ENCODE data around the gene HNRNPUL1. TPM values are rescaled to one million over a fixed set of nuclear protein-coding genes. Genes with fewer than 3 reads are reported as not detected.

HNRNPUL1 gene
- total RNA-seq, 1 experiment from 2014 or later, result 201 TPM

DNA sequence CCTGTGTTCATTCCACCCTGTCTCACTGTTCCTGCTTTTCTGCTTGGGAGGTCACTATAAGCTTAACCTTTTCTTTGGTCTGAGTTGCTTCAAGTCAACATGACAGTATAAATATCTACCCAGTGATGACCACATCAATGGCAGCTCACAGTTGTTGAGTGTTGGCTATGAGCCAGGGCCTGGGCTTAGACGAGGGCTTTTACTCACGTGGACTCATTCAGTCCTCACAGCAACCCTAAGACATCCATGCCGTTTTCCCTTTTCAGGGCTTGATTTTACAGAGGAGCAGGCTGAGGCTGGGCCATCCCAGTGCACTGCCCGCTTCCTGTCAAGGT lies 35.5 kb downstream of the HNRNPUL1 start:
- H3K4me1 ChIP-seq (ENCODE audit: control insufficient read depth in 1 of 2, insufficient read depth in 2 of 2, low read length in 2 of 2), result no peaks in the 10 kb centered on the region
- ChIA-PET POLR2A (no interaction called here), CTCF (interaction anchor here (1.4 kb wide), 1 partner anchor 9 kb away, joined by 3 read pairs; no protein-coding TSS in a partner anchor), RAD21 (ENCODE audit: low non-redundant PET in 1 of 2, low total read pairs in 2 of 2, uncharacterized antibody in 2 of 2, unreplicated experiment in 2 of 2) (no interaction called here)
- no peak overlapping the region for H3K4me2 ChIP-seq (ENCODE audit: low read length)
- H3K27me3 ChIP-seq (ENCODE audit: insufficient read depth, low read length), result no peaks in the 10 kb centered on the region
- H3K36me3 ChIP-seq (ENCODE audit: control insufficient read depth in 1 of 2, insufficient read depth in 2 of 2, low read length in 2 of 2), result peaks cover 69 to 88% of the 10 kb centered on the region in 2 experiments
- no TSS peak for BruUV-seq (replicated peaks)
- H3K79me2 ChIP-seq (ENCODE audit: insufficient read depth, low read length), result peaks cover 36% of the 10 kb centered on the region; the same call in 1 of the 2 replicates
- no peaks in the 10 kb centered on the region for H3K9me2 ChIP-seq (ENCODE audit: insufficient read depth)
- no peak overlapping the region for H2AFZ ChIP-seq (ENCODE audit: low read depth, low read length, poor library complexity, severe bottlenecking)
- H3K9ac ChIP-seq (ENCODE audit: low read length), result no peak overlapping the region
- TF ChIP-seq, protein P1, sequence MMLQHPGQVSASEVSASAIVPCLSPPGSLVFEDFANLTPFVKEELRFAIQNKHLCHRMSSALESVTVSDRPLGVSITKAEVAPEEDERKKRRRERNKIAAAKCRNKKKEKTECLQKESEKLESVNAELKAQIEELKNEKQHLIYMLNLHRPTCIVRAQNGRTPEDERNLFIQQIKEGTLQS (IDR thresholded peaks at IDR 0.05), result no peak
- TF ChIP-seq ELF1 (IDR thresholded peaks at IDR 0.05; ENCODE audit: borderline replicate concordance, low read depth) (no peak), CBX3 (IDR thresholded peaks at IDR 0.05; ENCODE audit: low read depth) (no peak), POLR2A (IDR thresholded peaks at IDR 0.05; ENCODE audit: borderline replicate concordance, extremely low read depth, insufficient read depth, insufficient read length) (no peak), POLR2AphosphoS5 (IDR thresholded peaks at IDR 0.05; ENCODE audit: low read depth, low read length) (no peak), ZFX (IDR thresholded peaks at IDR 0.05) (no peak), RAD21 (IDR thresholded peaks at IDR 0.05; ENCODE audit: low read depth) (no peak), CEBPB (IDR thresholded peaks at IDR 0.05; ENCODE audit: low read depth) (no peak), ZNF274 (IDR thresholded peaks at IDR 0.05; ENCODE audit: low read depth, low read length) (no peak)
- ATAC-seq, result no peak
- H4K20me1 ChIP-seq (ENCODE audit: insufficient read depth), result no peaks in the 10 kb centered on the region
- no peaks in the 10 kb centered on the region for H3K9me3 ChIP-seq (ENCODE audit: control insufficient read depth in 1 of 2, insufficient read depth in 1 of 2, low read depth in 1 of 2, low read length in 2 of 2)
- DNase-seq (ENCODE audit: low read depth, low spot score), result no peak
- no peak overlapping the region for H3K27ac ChIP-seq (ENCODE audit: low read depth, low read length)
- intact Hi-C loops (cut with micrococcal nuclease), result no loop called here
- H3K4me3 ChIP-seq (replicated peaks in 1 of 2; ENCODE audit: low read depth in 1 of 2, low read length in 2 of 2), result no peak overlapping the region

DNA sequence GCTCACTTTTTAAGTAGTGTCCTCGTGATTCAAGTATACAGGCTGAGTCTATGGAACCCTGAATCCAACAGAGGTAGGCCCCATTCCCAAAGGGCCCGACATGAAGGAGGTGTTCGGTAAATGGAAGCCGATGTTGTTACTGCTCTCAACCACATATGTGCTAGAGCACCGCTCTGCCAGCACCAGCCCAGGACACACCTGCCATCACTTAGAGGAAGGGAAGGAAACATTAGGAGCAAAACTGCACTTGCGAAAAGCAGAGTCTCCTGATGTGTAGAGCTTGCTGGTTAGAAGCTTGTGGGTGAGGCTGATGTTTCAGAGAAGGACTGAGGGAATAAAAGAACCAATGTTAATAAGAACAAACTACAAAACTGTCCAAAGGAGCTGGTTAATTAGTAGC lies 36.4 kb downstream of the HNRNPUL1 start:
- TF ChIP-seq, protein P2, sequence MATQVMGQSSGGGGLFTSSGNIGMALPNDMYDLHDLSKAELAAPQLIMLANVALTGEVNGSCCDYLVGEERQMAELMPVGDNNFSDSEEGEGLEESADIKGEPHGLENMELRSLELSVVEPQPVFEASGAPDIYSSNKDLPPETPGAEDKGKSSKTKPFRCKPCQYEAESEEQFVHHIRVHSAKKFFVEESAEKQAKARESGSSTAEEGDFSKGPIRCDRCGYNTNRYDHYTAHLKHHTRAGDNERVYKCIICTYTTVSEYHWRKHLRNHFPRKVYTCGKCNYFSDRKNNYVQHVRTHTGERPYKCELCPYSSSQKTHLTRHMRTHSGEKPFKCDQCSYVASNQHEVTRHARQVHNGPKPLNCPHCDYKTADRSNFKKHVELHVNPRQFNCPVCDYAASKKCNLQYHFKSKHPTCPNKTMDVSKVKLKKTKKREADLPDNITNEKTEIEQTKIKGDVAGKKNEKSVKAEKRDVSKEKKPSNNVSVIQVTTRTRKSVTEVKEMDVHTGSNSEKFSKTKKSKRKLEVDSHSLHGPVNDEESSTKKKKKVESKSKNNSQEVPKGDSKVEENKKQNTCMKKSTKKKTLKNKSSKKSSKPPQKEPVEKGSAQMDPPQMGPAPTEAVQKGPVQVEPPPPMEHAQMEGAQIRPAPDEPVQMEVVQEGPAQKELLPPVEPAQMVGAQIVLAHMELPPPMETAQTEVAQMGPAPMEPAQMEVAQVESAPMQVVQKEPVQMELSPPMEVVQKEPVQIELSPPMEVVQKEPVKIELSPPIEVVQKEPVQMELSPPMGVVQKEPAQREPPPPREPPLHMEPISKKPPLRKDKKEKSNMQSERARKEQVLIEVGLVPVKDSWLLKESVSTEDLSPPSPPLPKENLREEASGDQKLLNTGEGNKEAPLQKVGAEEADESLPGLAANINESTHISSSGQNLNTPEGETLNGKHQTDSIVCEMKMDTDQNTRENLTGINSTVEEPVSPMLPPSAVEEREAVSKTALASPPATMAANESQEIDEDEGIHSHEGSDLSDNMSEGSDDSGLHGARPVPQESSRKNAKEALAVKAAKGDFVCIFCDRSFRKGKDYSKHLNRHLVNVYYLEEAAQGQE (IDR thresholded peaks at IDR 0.05; ENCODE audit: low read depth), result no peak
- TF ChIP-seq SP1 (IDR thresholded peaks at IDR 0.05; ENCODE audit: low read depth), result no peak
- no peak for TF ChIP-seq EZH2phosphoT487 (IDR thresholded peaks at IDR 0.05; ENCODE audit: borderline replicate concordance)
- no peak for TF ChIP-seq SRF (IDR thresholded peaks at IDR 0.05; ENCODE audit: low read depth)
- no peak for TF ChIP-seq SIN3A (IDR thresholded peaks at IDR 0.05; ENCODE audit: low read depth)
- TF ChIP-seq, protein P1 (IDR thresholded peaks at IDR 0.05), result no peak
- no peak for TF ChIP-seq POLR2A (IDR thresholded peaks at IDR 0.05; ENCODE audit: borderline replicate concordance, extremely low read depth, insufficient read depth, insufficient read length)
- no peak for TF ChIP-seq CEBPB (IDR thresholded peaks at IDR 0.05; ENCODE audit: low read depth)
- TF ChIP-seq EZH2 (IDR thresholded peaks at IDR 0.05), result no peak
- no peak for TF ChIP-seq RAD21 (IDR thresholded peaks at IDR 0.05; ENCODE audit: low read depth)
- Histone ChIP-seq H4K20me1 (ENCODE audit: insufficient read depth) (no peaks in the 10 kb centered on the region), H3K4me2 (ENCODE audit: low read length) (no peak overlapping the region), H3K79me2 (ENCODE audit: insufficient read depth, low read length) (peaks cover 31% of the 10 kb centered on the region; the same call in 1 of the 2 replicates), H3K4me1 (ENCODE audit: control insufficient read depth in 1 of 2, insufficient read depth in 2 of 2, low read length in 2 of 2) (no peaks in the 10 kb centered on the region), H2AFZ (ENCODE audit: low read depth, low read length, poor library complexity, severe bottlenecking) (no peak overlapping the region), H3K9ac (ENCODE audit: low read length) (no peak overlapping the region), H3K27ac (ENCODE audit: low read depth, low read length) (no peak overlapping the region), H3K9me3 (ENCODE audit: control insufficient read depth in 1 of 2, insufficient read depth in 1 of 2, low read depth in 1 of 2, low read length in 2 of 2) (no peaks in the 10 kb centered on the region), H3K4me3 (replicated peaks in 1 of 2; ENCODE audit: low read depth in 1 of 2, low read length in 2 of 2) (no peak overlapping the region), H3K36me3 (ENCODE audit: control insufficient read depth in 1 of 2, insufficient read depth in 2 of 2, low read length in 2 of 2) (peaks cover 68 to 88% of the 10 kb centered on the region in 2 experiments), H3K9me2 (ENCODE audit: insufficient read depth) (no peaks in the 10 kb centered on the region), H3K27me3 (ENCODE audit: insufficient read depth, low read length) (no peaks in the 10 kb centered on the region)
- ATAC-seq (no peak), DNase-seq (ENCODE audit: low read depth, low spot score) (no peak)
- POLR2A ChIA-PET, result no interaction called here
- CTCF ChIA-PET, result interaction anchor here (1.0 to 1.4 kb wide), 2 partner anchors 8 to 96 kb away, joined by 3 read pairs; no protein-coding TSS in a partner anchor
- intact Hi-C loops (cut with micrococcal nuclease), result no loop called here
- BruUV-seq (replicated peaks), result no TSS peak
- RAD21 ChIA-PET (ENCODE audit: low non-redundant PET in 1 of 2, low total read pairs in 2 of 2, uncharacterized antibody in 2 of 2, unreplicated experiment in 2 of 2), result no interaction called here

Measured in HCT116 (cell line).